Astrocyte (in vitro differentiated cells and primary cell): ENCODE data around the gene DNER.

Source experiments
- EZH2 ChIP-seq: IDR thresholded peaks from 2 replicates; pipeline ENCODE4 v1.6.1; 2012; ENCODE audit warnings: mild to moderate bottlenecking, low read length, inconsistent platforms; ENCODE audit not compliant: insufficient read depth
- TF ChIP-seq, protein P1 (sequence below): IDR thresholded peaks from 2 replicates; pipeline ENCODE4 v1.5.1; 2011; ENCODE audit warnings: low read depth, mild to moderate bottlenecking, inconsistent platforms, low read length, moderate library complexity; ENCODE audit not compliant: insufficient read depth

DNA sequence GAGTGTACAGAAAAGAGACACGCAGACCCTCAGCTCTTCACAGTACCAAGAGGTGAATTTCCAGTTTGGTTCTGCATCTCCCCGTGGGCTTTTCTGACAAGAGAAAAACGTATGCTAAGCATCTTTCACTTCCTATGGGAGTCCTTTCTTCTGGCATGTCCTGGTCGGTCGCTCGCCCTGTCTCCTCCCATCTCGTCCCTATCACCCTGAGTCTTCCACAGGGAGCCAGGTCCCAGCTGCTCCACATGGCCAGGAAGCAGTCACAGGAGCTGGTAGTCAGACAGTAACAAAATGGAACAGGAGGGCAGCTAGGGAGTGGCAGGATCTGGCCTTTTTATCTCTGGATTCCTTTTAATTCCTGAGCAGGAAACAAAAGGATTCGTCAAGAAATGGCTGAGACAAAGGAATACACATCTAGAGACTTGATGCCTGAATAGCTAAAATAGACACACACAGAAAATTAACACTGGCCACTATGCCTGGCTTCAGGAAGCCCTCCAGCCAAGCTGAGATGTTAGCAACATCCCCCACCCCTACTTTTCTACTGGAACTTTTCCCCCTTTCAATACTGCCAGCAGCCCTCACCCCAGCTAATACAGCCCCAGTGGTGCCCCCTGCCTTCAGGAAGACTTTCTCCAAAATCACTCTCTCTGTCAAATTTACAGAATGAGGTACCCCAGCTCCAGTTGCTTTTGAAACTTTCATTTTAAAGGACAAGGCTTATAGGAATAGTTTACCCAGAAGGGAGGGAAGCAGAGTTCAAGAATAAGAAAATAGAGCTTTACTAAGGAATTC is 136.1 kb downstream of the DNER start:
- TF ChIP-seq, protein P1, sequence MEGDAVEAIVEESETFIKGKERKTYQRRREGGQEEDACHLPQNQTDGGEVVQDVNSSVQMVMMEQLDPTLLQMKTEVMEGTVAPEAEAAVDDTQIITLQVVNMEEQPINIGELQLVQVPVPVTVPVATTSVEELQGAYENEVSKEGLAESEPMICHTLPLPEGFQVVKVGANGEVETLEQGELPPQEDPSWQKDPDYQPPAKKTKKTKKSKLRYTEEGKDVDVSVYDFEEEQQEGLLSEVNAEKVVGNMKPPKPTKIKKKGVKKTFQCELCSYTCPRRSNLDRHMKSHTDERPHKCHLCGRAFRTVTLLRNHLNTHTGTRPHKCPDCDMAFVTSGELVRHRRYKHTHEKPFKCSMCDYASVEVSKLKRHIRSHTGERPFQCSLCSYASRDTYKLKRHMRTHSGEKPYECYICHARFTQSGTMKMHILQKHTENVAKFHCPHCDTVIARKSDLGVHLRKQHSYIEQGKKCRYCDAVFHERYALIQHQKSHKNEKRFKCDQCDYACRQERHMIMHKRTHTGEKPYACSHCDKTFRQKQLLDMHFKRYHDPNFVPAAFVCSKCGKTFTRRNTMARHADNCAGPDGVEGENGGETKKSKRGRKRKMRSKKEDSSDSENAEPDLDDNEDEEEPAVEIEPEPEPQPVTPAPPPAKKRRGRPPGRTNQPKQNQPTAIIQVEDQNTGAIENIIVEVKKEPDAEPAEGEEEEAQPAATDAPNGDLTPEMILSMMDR: no peak
- TF ChIP-seq EZH2: no peak
